ENCODE results near the gene ANAPC15. TPM values are rescaled to one million over a fixed set of nuclear protein-coding genes. Genes with fewer than 3 reads are reported as not detected.

Gene ANAPC15
- total and polyA plus RNA-seq, 2 of the 13 experiments (the other 11 are each of a cell fraction or from before 2014, with no cell fraction given): 18.8 to 25.7 TPM

- no peak overlapping the region for H3K27ac ChIP-seq (ENCODE audit: extremely low read length, insufficient read depth, low read length)
- no peak overlapping the region for H3K9ac ChIP-seq (ENCODE audit: insufficient read depth, low read depth, low read length)
- BruUV-seq (replicated peaks): no TSS peak
- TF ChIP-seq, protein P1, sequence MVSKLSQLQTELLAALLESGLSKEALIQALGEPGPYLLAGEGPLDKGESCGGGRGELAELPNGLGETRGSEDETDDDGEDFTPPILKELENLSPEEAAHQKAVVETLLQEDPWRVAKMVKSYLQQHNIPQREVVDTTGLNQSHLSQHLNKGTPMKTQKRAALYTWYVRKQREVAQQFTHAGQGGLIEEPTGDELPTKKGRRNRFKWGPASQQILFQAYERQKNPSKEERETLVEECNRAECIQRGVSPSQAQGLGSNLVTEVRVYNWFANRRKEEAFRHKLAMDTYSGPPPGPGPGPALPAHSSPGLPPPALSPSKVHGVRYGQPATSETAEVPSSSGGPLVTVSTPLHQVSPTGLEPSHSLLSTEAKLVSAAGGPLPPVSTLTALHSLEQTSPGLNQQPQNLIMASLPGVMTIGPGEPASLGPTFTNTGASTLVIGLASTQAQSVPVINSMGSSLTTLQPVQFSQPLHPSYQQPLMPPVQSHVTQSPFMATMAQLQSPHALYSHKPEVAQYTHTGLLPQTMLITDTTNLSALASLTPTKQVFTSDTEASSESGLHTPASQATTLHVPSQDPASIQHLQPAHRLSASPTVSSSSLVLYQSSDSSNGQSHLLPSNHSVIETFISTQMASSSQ (IDR thresholded peaks at IDR 0.05; ENCODE audit: low read depth): no peak
- TF ChIP-seq, protein P1 (CRISPR knock-in tag; IDR thresholded peaks at IDR 0.05; ENCODE audit: borderline replicate concordance): no peak
- TF ChIP-seq ZNF230 (CRISPR knock-in tag; IDR thresholded peaks at IDR 0.05) (no peak), BCL3 (CRISPR knock-in tag; IDR thresholded peaks at IDR 0.05) (no peak), SP5 (CRISPR knock-in tag; IDR thresholded peaks at IDR 0.05; ENCODE audit: borderline replicate concordance, low read depth) (no peak), MEIS1 (CRISPR knock-in tag; IDR thresholded peaks at IDR 0.05; ENCODE audit: borderline replicate concordance) (no peak), ZNF24 (IDR thresholded peaks at IDR 0.05) (no peak), ZNF276 (CRISPR knock-in tag; IDR thresholded peaks at IDR 0.05; ENCODE audit: low read depth) (no peak), ZNF83 (CRISPR knock-in tag; IDR thresholded peaks at IDR 0.05; ENCODE audit: borderline replicate concordance) (no peak), EZH2 (conservative IDR thresholded peaks at IDR 0.05; ENCODE audit: low read depth, low read length) (no peak), ZSCAN5A (CRISPR knock-in tag; IDR thresholded peaks at IDR 0.05; ENCODE audit: borderline replicate concordance) (no peak), ZNF414 (CRISPR knock-in tag; IDR thresholded peaks at IDR 0.05) (no peak)
- H3K4me3 ChIP-seq (replicated peaks in 1 of 3; ENCODE audit: insufficient read depth in 1 of 3, low read depth in 2 of 3, low read length in 3 of 3): no peak overlapping the region
- DNase-seq (ENCODE audit: low spot score) (no peak), FAIRE-seq (no peak), ATAC-seq (no peak)
- H3K79me2 ChIP-seq (ENCODE audit: insufficient read depth, low read length): peaks cover 43% of the 10 kb centered on the region
- in situ Hi-C loops (cut with HindIII; ENCODE audit: extremely low pct_ligation_motif_present, low pct_unique_long_range_greater_than_20kb): no loop called here
- POLR2A ChIA-PET: interaction anchor here (1.1 to 1.4 kb wide), 3 partner anchors 13 to 26 kb away, joined by 3 to 4 read pairs (median 4); no protein-coding TSS in a partner anchor
- H3K9me3 ChIP-seq (ENCODE audit: low read length): no peaks in the 10 kb centered on the region
- no peak overlapping the region for H3K4me2 ChIP-seq (ENCODE audit: low read depth, low read length)
- H3K4me1 ChIP-seq (ENCODE audit: insufficient read depth, low read length): peaks cover 16% of the 10 kb centered on the region
- peaks cover 0 to 26% of the 10 kb centered on the region in 2 experiments; a peak in 2 of 5 replicates for H3K36me3 ChIP-seq (replicated peaks in 1 of 2; ENCODE audit: control insufficient read depth in 1 of 2, insufficient read depth in 2 of 2, low read length in 2 of 2)
- intact Hi-C loops (cut with micrococcal nuclease; ENCODE audit: unreplicated experiment): no loop called here
- no peak overlapping the region for H2AFZ ChIP-seq (ENCODE audit: low read length)
- H4K20me1 ChIP-seq (ENCODE audit: insufficient read depth, low read length): no peaks in the 10 kb centered on the region
- no peaks in the 10 kb centered on the region for H3K27me3 ChIP-seq (ENCODE audit: control insufficient read depth in 1 of 2, insufficient read depth in 2 of 2, low read length in 2 of 2)
- CTCF ChIA-PET (ENCODE audit: low intra/inter-chr PET ratio, low total read pairs): no interaction called here
Observed at GRCh38 chr11:72066855-72067254, 45.6 kb downstream of the ANAPC15 start.
